Subcutaneous abdominal adipose tissue (tissue), 5 donors: ENCODE measurements around the gene NSD2.
"Not testable (repeated sequence)": the region's sequence is repeated elsewhere in the genome, so short reads cannot be mapped to it uniquely, and the experiment has no call there.

Source experiments
- H3K27ac ChIP-seq: one replicate; pipeline ENCODE4 v1.7.0; 2013; ENCODE audit warnings: low read depth, mild to moderate bottlenecking, inconsistent platforms, low read length, moderate library complexity
- H3K27me3 ChIP-seq, 5 donors: one replicate each; pipeline ENCODE4 v1.7.0; 2013; ENCODE audit warnings: low read length in 5 of 5, inconsistent platforms in 1 of 5; ENCODE audit not compliant: control insufficient read depth in 5 of 5, insufficient read depth in 4 of 5
- H3K36me3 ChIP-seq, 5 donors: one replicate each; pipeline ENCODE4 v1.7.0; 2013; ENCODE audit warnings: low read length in 5 of 5; ENCODE audit not compliant: control insufficient read depth in 5 of 5, insufficient read depth in 5 of 5
- H3K4me1 ChIP-seq, 5 donors: one replicate each; pipeline ENCODE4 v1.7.0; 2013; ENCODE audit warnings: low read length in 5 of 5, mild to moderate bottlenecking in 3 of 5, moderate library complexity in 1 of 5; ENCODE audit not compliant: control insufficient read depth in 5 of 5, insufficient read depth in 5 of 5
- H3K4me3 ChIP-seq, 5 donors: one replicate each; pipeline ENCODE4 v1.7.0; 2013; ENCODE audit warnings: low read length in 5 of 5, low read depth in 1 of 5
- H3K9ac ChIP-seq, 5 donors: one replicate each; pipeline ENCODE4 v1.7.0; 2013; ENCODE audit warnings: low read length in 5 of 5, mild to moderate bottlenecking in 4 of 5, moderate library complexity in 3 of 5
- H3K9me3 ChIP-seq, 5 donors: one replicate each; pipeline ENCODE4 v1.7.0; 2013; ENCODE audit warnings: low read length in 5 of 5; ENCODE audit not compliant: control insufficient read depth in 5 of 5
- donor health status: healthy.
- donor health status: healthy.
- donor health status: healthy.
- donor health status: healthy.
- donor health status: healthy.

Gene NSD2

DNA sequence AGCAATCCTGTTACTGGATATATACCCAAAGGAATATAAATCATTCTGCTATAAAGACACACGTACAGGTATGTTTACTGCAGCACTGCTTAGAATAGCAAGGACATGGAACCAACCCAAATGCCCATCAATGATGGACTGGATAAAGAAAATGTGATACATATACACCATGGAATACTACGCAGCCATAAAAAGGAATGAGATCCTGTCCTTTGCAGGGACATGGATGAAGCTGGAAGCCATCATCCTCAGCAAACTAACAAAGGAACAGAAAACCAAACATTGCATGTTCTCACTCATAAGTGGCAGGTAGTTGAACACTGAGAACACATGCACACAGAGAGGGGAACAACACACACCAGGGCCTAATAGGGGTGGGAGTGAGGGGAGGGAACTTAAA is 132.2 kb downstream of the NSD2 start:
- H3K9ac ChIP-seq, H3K27ac ChIP-seq, H3K4me3 ChIP-seq, H3K27me3 ChIP-seq, H3K9me3 ChIP-seq: not testable (repeated sequence)
- Histone ChIP-seq H3K4me1 (peaks cover 3 to 20% (median 13%) of the 10 kb centered on the region in 5 donors), H3K36me3 (peaks cover 0 to 15% (median 4%) of the 10 kb centered on the region in 5 donors)

DNA sequence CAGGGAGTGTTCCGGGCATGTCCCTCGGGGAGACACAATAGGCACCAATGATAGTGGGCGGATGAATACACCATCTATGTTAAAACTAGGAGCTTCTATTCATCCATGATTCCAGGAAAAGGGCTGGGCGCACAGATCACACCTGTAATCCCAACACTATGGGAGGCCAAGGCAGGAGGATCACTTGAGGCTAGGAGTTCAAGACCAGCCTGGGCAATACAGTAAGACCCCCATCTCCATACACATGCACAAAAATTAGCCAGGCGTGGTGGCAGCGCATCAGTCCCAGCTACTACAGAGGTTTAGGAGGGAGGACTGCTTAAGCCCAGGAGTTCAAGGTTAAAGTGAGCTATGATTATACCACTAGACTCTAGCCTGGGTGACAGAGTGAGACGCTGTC is 135.2 kb downstream of the NSD2 start:
- H3K27me3 ChIP-seq, result no peaks in the 10 kb centered on the region
- H3K4me3 ChIP-seq, result no peak overlapping the region
- no peak overlapping the region for H3K27ac ChIP-seq
- H3K9me3 ChIP-seq, result no peaks in the 10 kb centered on the region
- peaks cover 3 to 33% (median 20%) of the 10 kb centered on the region in 5 donors for H3K4me1 ChIP-seq
- peaks cover 0 to 15% (median 4%) of the 10 kb centered on the region in 5 donors for H3K36me3 ChIP-seq
- H3K9ac ChIP-seq, result no peak overlapping the region

DNA sequence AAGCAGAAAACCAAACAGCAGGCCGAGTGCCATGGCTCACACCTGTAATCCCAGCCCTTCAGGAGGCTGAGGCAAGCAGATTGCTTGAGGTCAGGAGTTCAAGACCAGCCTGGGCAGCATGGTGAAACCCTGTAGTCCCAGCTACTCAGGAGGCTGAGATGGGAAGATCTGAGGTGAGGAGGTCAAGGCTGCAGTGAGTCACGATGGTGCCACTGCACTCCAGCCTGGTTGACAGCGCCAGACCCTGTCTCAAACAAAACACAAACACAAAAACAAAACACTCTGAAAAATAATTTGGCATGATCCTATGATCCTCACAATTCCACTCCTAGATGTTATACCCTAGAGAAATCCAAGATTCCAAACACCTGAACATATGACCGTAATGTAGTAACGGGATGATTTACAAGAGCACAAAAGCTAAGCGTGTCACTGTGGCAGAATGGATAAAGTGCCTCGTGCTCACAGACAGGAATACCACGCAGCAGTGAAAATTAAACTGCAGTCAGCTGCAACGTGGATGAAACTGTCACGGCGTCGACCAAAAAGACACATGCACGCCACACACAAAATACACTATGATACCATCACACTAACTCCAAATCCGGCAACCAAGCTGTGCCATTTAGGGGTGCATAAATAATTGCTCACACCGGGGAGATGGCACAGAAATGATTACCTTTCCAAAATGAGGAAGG is 135.9 kb downstream of the NSD2 start:
- H3K27me3 ChIP-seq, result no peaks in the 10 kb centered on the region
- H3K9me3 ChIP-seq, result no peaks in the 10 kb centered on the region
- H3K4me1 ChIP-seq, result peaks cover 3 to 38% (median 23%) of the 10 kb centered on the region in 5 donors
- H3K27ac ChIP-seq, result no peak overlapping the region
- H3K36me3 ChIP-seq, result peaks cover 0 to 15% (median 4%) of the 10 kb centered on the region in 5 donors
- H3K9ac ChIP-seq, result peak overlapping the region in 4 of 5 donors; percentile 68 to 84 (median 79)
- peak overlapping the region; percentile 61 to 100 (median 72) for H3K4me3 ChIP-seq

DNA sequence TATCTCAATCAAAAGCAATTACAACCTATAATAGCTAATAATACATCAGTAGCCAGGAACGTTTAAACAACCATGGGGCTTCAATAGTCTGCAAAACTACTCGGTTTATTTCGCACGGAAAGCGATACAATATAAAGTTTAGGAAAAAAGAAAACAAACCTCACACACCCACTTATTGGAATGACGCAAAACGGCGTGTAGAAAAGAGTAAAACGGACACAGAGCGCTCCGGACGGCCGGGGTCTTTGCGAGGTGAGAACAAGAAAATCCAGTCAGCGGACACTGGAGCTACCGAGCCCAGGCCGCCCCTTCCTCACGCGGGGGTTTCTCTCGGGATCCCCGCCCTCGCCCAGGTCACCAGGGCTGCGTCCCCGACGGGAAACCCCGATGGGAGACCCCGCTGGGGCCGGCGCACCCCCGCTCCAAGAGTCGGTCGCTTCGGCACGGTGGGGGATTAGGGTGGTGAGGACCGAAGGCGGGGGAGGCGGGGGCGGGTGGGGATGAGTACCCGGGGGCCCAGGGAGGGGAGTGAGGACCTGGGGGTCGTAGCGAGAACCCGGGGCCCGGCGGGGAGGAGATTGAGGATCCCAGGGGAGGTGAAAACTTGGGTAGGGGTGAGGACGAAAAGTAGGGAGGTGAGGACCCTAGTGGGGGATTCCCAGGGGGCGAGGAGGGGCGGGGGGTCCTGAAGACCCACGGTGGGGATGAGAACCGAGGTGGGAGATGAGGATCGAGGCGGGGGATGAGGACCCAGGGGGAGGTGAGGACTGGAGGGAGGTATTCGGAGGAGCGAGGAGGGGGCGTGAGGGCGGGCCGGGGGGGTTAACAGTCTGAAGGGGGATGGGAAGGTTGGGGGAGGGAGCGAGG is 136.8 kb downstream of the NSD2 start:
- no peaks in the 10 kb centered on the region for H3K27me3 ChIP-seq
- peaks cover 0 to 15% (median 4%) of the 10 kb centered on the region in 5 donors for H3K36me3 ChIP-seq
- no peak overlapping the region for H3K27ac ChIP-seq
- H3K9ac ChIP-seq, result peak overlapping the region in 4 of 5 donors; percentile 94 to 98 (median 96)
- peaks cover 3 to 40% (median 23%) of the 10 kb centered on the region in 5 donors for H3K4me1 ChIP-seq
- H3K9me3 ChIP-seq, result no peaks in the 10 kb centered on the region
- H3K4me3 ChIP-seq, result peak overlapping the region; percentile 72 to 100 (median 94)

DNA sequence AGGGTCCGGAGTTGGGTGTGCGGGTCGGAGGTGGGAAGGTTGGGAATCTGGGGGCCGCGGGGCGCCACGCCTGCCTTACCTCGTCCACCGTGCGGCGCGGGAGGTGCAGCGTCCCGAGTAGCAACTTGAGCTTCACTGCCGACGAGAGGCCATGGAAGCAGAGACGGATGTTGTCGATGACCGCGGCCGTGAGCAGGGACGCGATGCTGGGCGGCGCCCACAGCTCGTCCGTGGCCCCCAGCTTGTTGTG is 137.4 kb downstream of the NSD2 start:
- peak overlapping the region; percentile 40 to 100 (median 94) for H3K4me3 ChIP-seq
- H3K9me3 ChIP-seq, result no peaks in the 10 kb centered on the region
- peaks cover 3 to 40% (median 23%) of the 10 kb centered on the region in 5 donors for H3K4me1 ChIP-seq
- H3K27me3 ChIP-seq, result no peaks in the 10 kb centered on the region
- peaks cover 0 to 10% (median 4%) of the 10 kb centered on the region in 5 donors for H3K36me3 ChIP-seq
- peak overlapping the region; percentile 56 to 98 (median 96) for H3K9ac ChIP-seq
- H3K27ac ChIP-seq, result peak overlapping the region; percentile 96

DNA sequence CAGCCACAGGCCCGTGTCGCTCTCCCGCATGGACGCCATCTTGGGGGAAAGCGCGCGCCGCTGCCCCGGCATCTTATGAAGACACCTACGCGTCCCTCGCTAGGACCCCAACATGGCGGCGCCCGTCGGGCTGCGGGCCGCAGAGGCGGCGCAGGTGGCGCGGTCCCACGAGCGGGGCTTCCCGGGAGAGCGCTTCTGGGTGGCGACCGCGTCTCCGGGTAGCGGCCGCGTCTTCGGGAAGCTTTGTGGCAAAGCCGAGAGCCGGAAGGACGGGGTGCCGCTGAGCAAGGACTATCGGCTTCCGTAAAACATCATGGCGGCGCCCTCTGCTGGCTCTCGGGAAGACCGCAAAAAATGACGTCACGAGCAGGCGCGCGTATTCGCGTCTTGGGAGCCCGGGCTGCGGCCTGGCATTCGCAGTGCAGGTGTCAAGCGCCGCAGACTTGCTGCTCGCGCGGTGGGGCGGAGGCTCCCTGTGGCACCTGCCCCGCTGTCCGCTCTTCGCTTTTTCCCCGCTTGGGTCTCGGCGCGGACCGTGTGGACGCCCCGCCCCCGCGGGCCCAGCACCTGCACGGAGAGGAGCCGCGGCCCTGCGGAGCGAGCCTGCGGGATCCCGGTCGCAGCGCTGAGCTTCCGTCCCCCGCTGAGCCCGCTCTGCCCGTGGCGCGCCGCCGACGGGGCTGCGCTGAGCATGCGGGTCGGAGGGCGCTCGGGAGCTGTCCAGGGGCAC is 137.9 kb downstream of the NSD2 start, which contains the start of gene NELFA:
Gene NELFA (minus strand): TSS at position 54 of the 730 bp plus-strand sequence. CDS start 15 bp downstream, at position 39.
- Histone ChIP-seq H3K9me3 (no peaks in the 10 kb centered on the region), H3K27me3 (no peaks in the 10 kb centered on the region), H3K4me1 (peaks cover 3 to 40% (median 23%) of the 10 kb centered on the region in 5 donors), H3K4me3 (peak within 1 kb of the TSS; percentile 72 to 100 (median 94)), H3K27ac (peak within 1 kb of the TSS; percentile 96), H3K36me3 (peaks cover 0 to 9% (median 4%) of the 10 kb centered on the region in 5 donors), H3K9ac (peak within 1 kb of the TSS; percentile 68 to 98 (median 96))

DNA sequence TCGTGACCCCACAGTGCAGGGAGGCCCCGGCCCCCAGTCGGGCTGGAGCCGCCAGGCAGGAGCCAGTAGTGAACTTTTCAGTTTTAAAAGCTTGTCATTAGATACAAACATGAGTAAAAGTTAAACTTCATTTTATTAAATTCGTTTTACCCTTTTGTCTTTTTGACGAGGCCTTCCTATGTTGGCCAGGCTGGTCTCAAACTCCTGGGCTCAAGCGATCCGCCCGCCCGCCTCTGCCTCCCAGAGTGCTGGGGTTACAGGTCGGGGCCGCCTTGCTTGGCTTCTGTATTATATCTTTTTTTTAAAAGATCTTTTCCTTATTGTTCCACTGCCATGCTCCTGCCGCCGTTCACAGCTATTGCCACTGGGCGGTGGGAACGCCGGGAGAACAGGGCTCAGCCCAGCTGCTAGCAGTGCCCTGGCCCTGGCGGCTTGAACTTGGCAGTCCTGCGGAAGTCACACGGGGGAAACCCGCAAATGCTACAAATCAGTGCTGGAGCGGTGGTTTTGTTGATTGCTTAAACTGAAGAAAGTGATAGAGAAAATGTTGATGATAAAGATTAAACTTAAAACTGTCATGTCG is 138.5 kb downstream of the NSD2 start:
- Histone ChIP-seq H3K27ac (peak overlapping the region; percentile 96), H3K9me3 (no peaks in the 10 kb centered on the region), H3K9ac (peak overlapping the region; percentile 68 to 98 (median 96)), H3K4me1 (peaks cover 3 to 40% (median 23%) of the 10 kb centered on the region in 5 donors), H3K27me3 (no peaks in the 10 kb centered on the region), H3K4me3 (peak overlapping the region in 4 of 5 donors; percentile 85 to 100 (median 96)), H3K36me3 (peaks cover 0 to 9% (median 4%) of the 10 kb centered on the region in 5 donors)

DNA sequence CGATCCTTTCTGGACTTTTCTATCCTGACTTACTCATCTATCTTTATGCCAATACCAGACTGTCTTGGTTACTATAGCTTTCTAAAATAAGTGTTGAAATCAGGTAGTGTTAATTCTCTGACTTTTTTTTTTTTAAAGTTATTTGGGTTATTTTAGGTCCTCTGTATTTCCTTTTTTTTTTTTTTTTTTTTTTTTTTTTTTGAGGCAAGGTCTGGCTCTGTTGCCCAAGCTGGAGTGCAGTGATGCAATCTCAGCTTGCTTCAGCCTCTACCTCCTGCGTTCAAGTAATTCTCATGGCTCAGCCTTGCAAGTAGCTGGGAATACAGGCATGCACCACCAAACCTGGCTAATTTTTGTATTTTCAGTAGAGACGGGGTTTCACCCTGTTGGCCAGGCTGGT is 140.4 kb downstream of the NSD2 start:
- H3K36me3 ChIP-seq, result no peaks in the 10 kb centered on the region
- no peak overlapping the region for H3K4me3 ChIP-seq
- H3K27ac ChIP-seq, result no peak overlapping the region
- no peak overlapping the region for H3K9ac ChIP-seq
- no peaks in the 10 kb centered on the region for H3K27me3 ChIP-seq
- H3K9me3 ChIP-seq, result no peaks in the 10 kb centered on the region
- peaks cover 3 to 40% (median 23%) of the 10 kb centered on the region in 5 donors for H3K4me1 ChIP-seq

DNA sequence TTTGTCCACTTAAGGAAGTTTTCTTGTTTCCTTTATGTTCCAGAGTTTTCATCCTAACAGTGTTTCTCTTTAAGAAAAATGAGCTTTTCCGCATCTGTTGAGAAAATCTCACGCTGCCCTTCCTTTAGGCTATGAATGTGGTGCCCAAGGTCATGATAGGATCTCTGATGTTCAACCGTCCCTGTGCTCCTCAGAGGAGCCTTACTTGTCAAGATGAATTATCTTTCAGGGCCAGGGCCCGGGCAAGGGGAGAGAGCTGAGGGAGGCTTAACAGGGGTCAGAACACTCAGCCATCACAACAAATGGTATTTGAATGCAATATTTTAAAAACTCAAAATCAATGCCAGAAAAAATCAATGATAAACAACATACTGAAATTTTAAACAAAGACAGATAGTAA is 143.8 kb downstream of the NSD2 start:
- H3K4me3 ChIP-seq, result no peak overlapping the region
- H3K27me3 ChIP-seq, result peaks cover 0 to 6% (median 0%) of the 10 kb centered on the region in 5 donors
- H3K4me1 ChIP-seq, result peaks cover 0 to 19% (median 4%) of the 10 kb centered on the region in 5 donors
- H3K9ac ChIP-seq, result no peak overlapping the region
- no peaks in the 10 kb centered on the region for H3K9me3 ChIP-seq
- H3K27ac ChIP-seq, result no peak overlapping the region
- H3K36me3 ChIP-seq, result no peaks in the 10 kb centered on the region
